OCI-LY1 (cell line): Measurements from ENCODE around the gene MOB2.

Experiments
- H2AFZ ChIP-seq: fragments of 200-600 bp; sonication (generic), shearing (Covaris generic); 2 replicates; pipeline ENCODE4 v1.6.0; 2014; ENCODE audit warnings: antibody characterized with exemption, mild to moderate bottlenecking, low read length
- H3F3A ChIP-seq: fragments of 200-600 bp; sonication (generic), shearing (Covaris generic); 2 replicates; pipeline ENCODE4 v1.6.0; 2014; ENCODE audit warnings: mild to moderate bottlenecking, antibody characterized with exemption, low read length, moderate library complexity; ENCODE audit not compliant: insufficient read depth
- H3K27ac ChIP-seq: fragments of 200-600 bp; sonication (generic); 2 replicates; pipeline ENCODE4 v1.5.1; 2014; ENCODE audit warnings: low read length, mixed run types, mild to moderate bottlenecking, low read depth; ENCODE audit not compliant: poor library complexity, severe bottlenecking
- H3K27me3 ChIP-seq: fragments of 200-600 bp; sonication (generic); 2 replicates; pipeline ENCODE4 v1.6.0; 2014; ENCODE audit warnings: antibody characterized with exemption, mild to moderate bottlenecking, low read length, moderate library complexity; ENCODE audit not compliant: insufficient read depth
- H3K36me3 ChIP-seq: fragments of 200-600 bp; sonication (generic); 2 replicates; pipeline ENCODE4 v1.6.1; 2014; ENCODE audit warnings: mild to moderate bottlenecking, antibody characterized with exemption, low read length, moderate library complexity, mixed read lengths; ENCODE audit not compliant: insufficient read depth
- H3K4me1 ChIP-seq: fragments of 200-600 bp; sonication (generic); 2 replicates; pipeline ENCODE4 v1.5.1; 2014; ENCODE audit warnings: mild to moderate bottlenecking, low read length, moderate library complexity; ENCODE audit not compliant: insufficient read depth, severe bottlenecking
- H3K4me2 ChIP-seq: fragments of 200-600 bp; sonication (generic), shearing (Covaris generic); 2 replicates; pipeline ENCODE4 v1.6.1; 2014; ENCODE audit warnings: low read length
- H3K4me3 ChIP-seq: fragments of 200-600 bp; sonication (generic); 2 replicates; pipeline ENCODE4 v1.5.1; 2014; ENCODE audit warnings: low read length, low read depth, mild to moderate bottlenecking, mixed read lengths; ENCODE audit not compliant: poor library complexity, severe bottlenecking
- H3K79me2 ChIP-seq: fragments of 200-600 bp; shearing (Covaris generic); 2 replicates; pipeline ENCODE4 v1.6.1; 2016; ENCODE audit warnings: mixed run types, low read length, mixed read lengths; ENCODE audit not compliant: insufficient read depth
- H3K9ac ChIP-seq: fragments of 200-600 bp; sonication (generic), shearing (Covaris generic); 2 replicates; pipeline ENCODE4 v1.6.1; 2014; ENCODE audit warnings: mild to moderate bottlenecking, low read length, mixed read lengths
- H3K9me2 ChIP-seq: fragments of 200-600 bp; sonication (generic), shearing (Covaris generic); 2 replicates; pipeline ENCODE4 v1.6.1; 2014; ENCODE audit warnings: low read depth, mild to moderate bottlenecking, low read length, mixed read lengths
- H3K9me3 ChIP-seq: fragments of 200-600 bp; shearing (Covaris generic); 2 replicates; pipeline ENCODE4 v1.6.1; 2014; ENCODE audit warnings: low read length, mixed read lengths
- H4K20me1 ChIP-seq: fragments of 200-600 bp; sonication (generic), shearing (Covaris generic); 2 replicates; pipeline ENCODE4 v1.6.0; 2016; ENCODE audit warnings: mild to moderate bottlenecking, low read length; ENCODE audit not compliant: insufficient read depth
- CTCF ChIP-seq: fragments of 200-600 bp; sonication (generic), shearing (Covaris generic); IDR thresholded peaks from 2 replicates; pipeline ENCODE4 v1.5.1; 2017; ENCODE audit warnings: mild to moderate bottlenecking, antibody characterized with exemption, low read length, moderate library complexity, mixed read lengths
- EZH2 ChIP-seq: fragments of 200-600 bp; sonication (generic), shearing (Covaris generic); IDR thresholded peaks from 2 replicates; pipeline ENCODE4 v1.8.0; 2017; ENCODE audit warnings: borderline replicate concordance, mixed run types, mild to moderate bottlenecking, antibody characterized with exemption, low read length, moderate library complexity, mixed read lengths

Gene MOB2

GRCh38 chr11:1475841-1476240 is 10.7 kb downstream of the MOB2 start:
- Histone ChIP-seq H4K20me1 (no peaks in the 10 kb centered on the region), H3K27me3 (no peaks in the 10 kb centered on the region), H3K4me3 (no peak overlapping the region), H3K79me2 (no peaks in the 10 kb centered on the region), H2AFZ (no peak overlapping the region), H3K9me2 (no peaks in the 10 kb centered on the region), H3K9ac (no peak overlapping the region), H3K4me2 (no peak overlapping the region), H3K4me1 (no peaks in the 10 kb centered on the region), H3K9me3 (no peaks in the 10 kb centered on the region), H3F3A (no peaks in the 10 kb centered on the region), H3K27ac (no peak overlapping the region), H3K36me3 (peaks cover 24% of the 10 kb centered on the region; the same call in 1 of the 2 replicates)
- TF ChIP-seq EZH2 (no peak), CTCF (no peak)

- Histone ChIP-seq H2AFZ (no peak overlapping the region), H3K27ac (no peak overlapping the region), H3K79me2 (no peaks in the 10 kb centered on the region), H3K9me3 (no peaks in the 10 kb centered on the region), H3K27me3 (no peaks in the 10 kb centered on the region), H3K4me1 (no peaks in the 10 kb centered on the region), H3K4me3 (no peak overlapping the region), H4K20me1 (no peaks in the 10 kb centered on the region), H3K4me2 (no peak overlapping the region), H3K9ac (no peak overlapping the region), H3F3A (no peaks in the 10 kb centered on the region), H3K9me2 (no peaks in the 10 kb centered on the region), H3K36me3 (peaks cover 24% of the 10 kb centered on the region; the same call in 1 of the 2 replicates)
- TF ChIP-seq EZH2, result no peak
- no peak for TF ChIP-seq CTCF
These were observed 12.8 kb downstream of the MOB2 start for GRCh38 chr11:1473786-1474185.

- no peak overlapping the region for H3K27ac ChIP-seq
- no peaks in the 10 kb centered on the region for H3K9me2 ChIP-seq
- H3K9ac ChIP-seq, result no peak overlapping the region
- no peaks in the 10 kb centered on the region for H3K79me2 ChIP-seq
- H3K36me3 ChIP-seq, result peaks cover 18% of the 10 kb centered on the region; the same call in 1 of the 2 replicates
- H3K4me1 ChIP-seq, result no peaks in the 10 kb centered on the region
- TF ChIP-seq EZH2 (no peak), CTCF (no peak)
- H2AFZ ChIP-seq, result no peak overlapping the region
- no peaks in the 10 kb centered on the region for H4K20me1 ChIP-seq
- H3K4me3 ChIP-seq, result no peak overlapping the region
- no peaks in the 10 kb centered on the region for H3F3A ChIP-seq
- no peaks in the 10 kb centered on the region for H3K9me3 ChIP-seq
- no peak overlapping the region for H3K4me2 ChIP-seq
- H3K27me3 ChIP-seq, result no peaks in the 10 kb centered on the region
These were observed 13.5 kb downstream of the MOB2 start for GRCh38 chr11:1473011-1473628.
